Activated T-cell treated with anti-CD3 and anti-CD28 coated beads, Interleukin-2, amount 50 U/mL, for 4 hours (primary cell): Measurements from ENCODE around the gene PRKCA. TPM values are rescaled to one million over a fixed set of nuclear protein-coding genes. Genes with fewer than 3 reads are reported as not detected.

Experiments used
- ATAC-seq, 2 donors: fragments of 200-7000 bp; cut with Tn5 transposase; one replicate each; pipeline ENCODE4 v1.10.0; 2021
- DNase-seq: peaks from one replicate; pipeline ENCODE4 v3.0.0-alpha.2; 2020
- H3K27me3 Mint-ChIP-seq: one replicate; pipeline ENCODE4 v1.8.0; 2021; ENCODE audit warnings: low read depth, mixed read lengths
- H3K36me3 Mint-ChIP-seq: one replicate; pipeline ENCODE4 v1.8.0; 2022; ENCODE audit warnings: mixed read lengths; ENCODE audit not compliant: insufficient read depth
- H3K4me1 Mint-ChIP-seq: one replicate; pipeline ENCODE4 v1.8.0; 2021; ENCODE audit warnings: low read depth, mixed read lengths
- H3K4me3 Mint-ChIP-seq: one replicate; pipeline ENCODE4 v1.8.0; 2021; ENCODE audit warnings: mild to moderate bottlenecking, moderate library complexity, mixed read lengths
- H3K9me3 Mint-ChIP-seq: one replicate; pipeline ENCODE4 v1.8.0; 2021; ENCODE audit warnings: mixed read lengths
- total RNA-seq, 3 donors: library from RNA; stranded (reverse); gene quantifications; one replicate each; pipeline ENCODE4 v1.2.1, GENCODE V29; 2021

PRKCA gene
- total RNA-seq, 3 donors from 2014 or later, result 79.4 to 114 (median 95.3) TPM

DNA sequence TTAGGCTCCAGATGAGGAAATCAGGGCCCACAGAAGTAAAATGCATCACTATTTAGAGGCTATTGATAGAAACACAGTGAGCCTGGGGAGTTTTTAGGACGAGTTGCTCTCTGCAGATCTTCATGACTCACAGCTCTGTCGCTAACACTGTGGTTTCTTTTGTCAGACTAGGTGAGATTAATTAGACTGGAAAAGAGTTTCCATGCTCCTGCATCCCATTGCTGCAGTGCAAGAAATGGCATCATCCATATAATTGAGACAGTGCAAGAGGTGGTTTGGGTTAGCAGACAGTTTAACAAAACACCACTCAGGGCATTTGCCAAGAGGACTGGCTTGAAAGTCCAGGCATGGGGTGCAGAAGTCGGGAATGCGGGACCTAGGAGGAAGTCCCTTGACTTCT lies 333.7 kb downstream of the PRKCA start:
- H3K4me3 Mint-ChIP-seq, result no peak overlapping the region
- ATAC-seq, result peak in 1 of 2 donors; percentile 24
- DNase-seq, result no peak

DNA sequence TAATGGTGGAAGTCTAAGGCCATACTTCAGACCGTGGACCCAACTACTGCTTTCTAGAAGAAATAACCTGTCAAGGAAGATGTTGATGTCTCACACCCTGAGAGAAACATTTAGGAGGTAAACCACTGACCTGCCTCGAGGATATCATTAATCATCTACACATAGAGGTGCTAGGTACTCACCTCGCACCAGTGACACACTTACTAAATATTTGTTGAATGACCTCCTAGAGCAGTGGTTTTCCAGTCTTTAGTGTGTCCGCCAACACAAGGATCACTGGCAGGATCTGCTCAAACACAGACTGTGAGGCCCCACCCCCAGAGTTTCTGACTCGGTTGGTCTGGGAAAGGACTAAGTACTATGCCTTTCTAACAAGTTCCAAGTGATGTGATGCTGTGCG lies 335.1 kb downstream of the PRKCA start:
- no peak overlapping the region for H3K4me3 Mint-ChIP-seq
- ATAC-seq, result no peak
- H3K36me3 Mint-ChIP-seq, result peaks cover 11% of the 10 kb centered on the region
- H3K4me1 Mint-ChIP-seq, result peaks cover 38% of the 10 kb centered on the region
- H3K27me3 Mint-ChIP-seq, result no peaks in the 10 kb centered on the region
- DNase-seq, result no peak
- H3K9me3 Mint-ChIP-seq, result no peaks in the 10 kb centered on the region

More for the DNA sequence above, 333.7 kb downstream of the PRKCA start:
- Mint-ChIP-seq H3K27me3 (no peaks in the 10 kb centered on the region), H3K36me3 (peaks cover 7% of the 10 kb centered on the region), H3K4me1 (peaks cover 46% of the 10 kb centered on the region), H3K9me3 (no peaks in the 10 kb centered on the region)

DNA sequence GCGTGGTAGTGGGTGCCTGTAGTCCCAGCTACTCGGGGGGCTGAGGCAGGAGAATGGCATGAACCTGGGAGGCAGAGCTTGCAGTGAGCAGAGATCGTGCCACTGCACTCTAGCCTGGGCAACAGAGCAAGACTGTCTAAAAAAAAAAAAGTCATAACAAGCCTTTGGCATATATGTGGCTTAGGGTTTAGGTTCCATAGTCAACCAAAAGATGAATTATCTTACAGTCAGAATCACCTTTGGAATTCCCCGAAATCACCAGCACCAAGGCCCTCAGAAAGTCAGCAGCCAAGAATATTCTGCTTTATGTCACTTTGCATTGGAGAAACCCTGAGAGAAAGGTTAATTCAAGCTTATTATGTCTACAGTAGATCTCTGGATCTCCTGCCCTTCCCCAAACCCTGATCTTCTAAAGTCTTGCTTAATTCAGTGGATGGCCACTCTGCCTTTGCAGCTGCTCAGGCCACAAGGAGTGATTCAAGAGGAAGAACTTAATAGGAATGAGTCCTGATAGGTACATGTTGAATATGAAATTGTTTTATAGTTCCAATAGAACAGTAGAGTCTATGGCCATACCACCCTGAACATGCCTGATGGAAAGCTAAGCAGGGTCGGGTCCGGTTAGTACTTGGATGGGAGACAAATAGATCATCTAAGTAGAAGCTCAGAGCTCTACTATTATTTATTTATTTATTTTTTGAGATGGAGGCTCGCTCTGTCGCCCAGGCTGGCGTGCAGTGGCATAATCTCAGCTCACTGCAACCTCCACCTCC lies 336.5 kb downstream of the PRKCA start:
- H3K4me1 Mint-ChIP-seq, result peaks cover 24% of the 10 kb centered on the region

DNA sequence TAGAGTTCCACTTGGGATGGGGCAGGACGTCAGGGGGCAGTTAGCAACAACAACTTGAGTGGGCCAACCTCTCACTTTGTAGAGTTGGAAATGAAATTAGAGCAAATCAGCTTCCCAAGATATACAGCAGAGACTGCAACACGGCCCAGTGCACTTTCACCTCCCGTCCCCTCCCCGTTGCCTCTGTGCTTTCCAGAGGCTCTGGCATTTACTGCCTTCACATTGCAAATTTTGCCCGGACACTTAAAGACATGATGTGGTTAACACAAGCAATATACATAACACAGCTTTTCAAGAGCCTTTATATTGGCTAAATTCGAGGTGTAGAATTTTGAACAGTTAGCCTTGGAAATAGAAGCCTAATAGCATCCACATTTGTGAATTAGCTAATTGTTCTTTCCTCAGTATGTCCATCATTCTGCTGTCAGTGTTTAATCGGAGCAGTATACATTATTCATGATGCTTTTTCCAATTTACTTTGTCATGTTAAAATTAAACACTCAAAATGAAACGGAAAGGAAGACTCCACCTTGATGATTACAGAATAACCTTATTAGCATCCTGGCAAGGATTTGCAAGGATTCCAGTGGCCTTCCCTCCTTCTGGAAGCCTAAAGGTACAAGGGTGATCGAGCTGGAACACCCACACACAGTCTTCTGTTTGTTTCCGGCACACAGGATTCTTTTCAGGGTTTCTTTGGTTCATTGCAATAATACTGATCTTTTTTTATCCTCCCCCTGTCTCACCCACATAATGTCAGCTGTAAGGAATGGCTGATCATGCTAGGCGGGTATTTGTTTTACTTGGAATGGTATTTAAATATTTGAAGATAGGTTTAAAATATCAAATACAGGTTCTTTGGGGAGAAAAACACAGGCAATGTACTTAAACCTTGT lies 341.6 kb downstream of the PRKCA start:
- Mint-ChIP-seq H3K4me1 (peaks cover 6% of the 10 kb centered on the region), H3K9me3 (no peaks in the 10 kb centered on the region), H3K36me3 (peaks cover 25% of the 10 kb centered on the region), H3K27me3 (no peaks in the 10 kb centered on the region), H3K4me3 (no peak overlapping the region)
- ATAC-seq (no peak), DNase-seq (no peak)

More for the DNA sequence above, 336.5 kb downstream of the PRKCA start:
- Mint-ChIP-seq H3K27me3 (no peaks in the 10 kb centered on the region), H3K9me3 (no peaks in the 10 kb centered on the region), H3K36me3 (peaks cover 12% of the 10 kb centered on the region), H3K4me3 (no peak overlapping the region)
- DNase-seq (no peak), ATAC-seq (no peak)

DNA sequence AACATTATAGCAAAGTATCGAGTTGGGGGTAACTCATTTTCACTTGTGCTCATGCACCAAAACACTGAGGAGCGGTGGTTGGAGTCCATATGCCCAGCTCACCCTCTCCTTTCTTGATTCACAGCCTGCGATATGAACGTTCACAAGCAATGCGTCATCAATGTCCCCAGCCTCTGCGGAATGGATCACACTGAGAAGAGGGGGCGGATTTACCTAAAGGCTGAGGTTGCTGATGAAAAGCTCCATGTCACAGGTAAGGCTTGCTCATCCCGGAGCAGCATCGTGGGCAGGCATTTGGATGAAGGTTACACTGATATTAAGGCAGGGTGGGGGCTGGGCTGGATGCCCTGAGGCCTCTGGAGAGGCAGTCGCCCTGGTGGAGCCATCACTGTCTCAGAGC lies 342.8 kb downstream of the PRKCA start:
- ATAC-seq (no peak), DNase-seq (no peak)
- Mint-ChIP-seq H3K4me3 (no peak overlapping the region), H3K27me3 (no peaks in the 10 kb centered on the region), H3K36me3 (peaks cover 28% of the 10 kb centered on the region), H3K9me3 (no peaks in the 10 kb centered on the region), H3K4me1 (peaks cover 15% of the 10 kb centered on the region)

DNA sequence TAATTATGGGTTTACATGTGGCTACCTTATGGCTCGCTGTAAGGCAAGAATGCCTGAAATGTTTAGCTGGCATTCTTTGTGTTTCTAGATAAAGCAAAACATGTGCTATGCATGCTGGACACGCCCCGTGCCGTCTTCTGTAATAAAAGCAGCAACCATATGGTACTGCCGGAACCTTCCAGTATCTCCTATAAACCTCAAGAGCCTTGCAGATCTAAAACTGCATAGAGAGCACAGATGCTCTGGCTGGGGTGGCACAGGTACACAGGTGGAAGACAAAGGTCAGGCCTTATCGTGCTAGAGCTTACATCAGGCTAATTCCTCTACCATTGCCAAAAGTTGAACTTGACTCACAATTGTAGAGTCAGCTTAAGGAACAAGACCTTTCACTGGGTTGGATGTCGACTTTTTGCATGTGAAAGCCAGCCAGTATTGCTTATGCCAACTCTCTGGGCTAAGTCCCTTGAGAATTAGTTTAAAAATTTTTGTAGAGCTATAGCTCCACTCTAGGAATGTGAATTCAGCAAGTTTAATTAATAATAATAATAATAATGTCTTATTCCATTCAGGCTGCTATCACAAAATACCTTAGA lies 345.1 kb downstream of the PRKCA start:
- Mint-ChIP-seq H3K4me1 (peaks cover 33% of the 10 kb centered on the region), H3K4me3 (no peak overlapping the region), H3K27me3 (no peaks in the 10 kb centered on the region), H3K9me3 (no peaks in the 10 kb centered on the region), H3K36me3 (peaks cover 35% of the 10 kb centered on the region)
- DNase-seq (no peak), ATAC-seq (no peak)

DNA sequence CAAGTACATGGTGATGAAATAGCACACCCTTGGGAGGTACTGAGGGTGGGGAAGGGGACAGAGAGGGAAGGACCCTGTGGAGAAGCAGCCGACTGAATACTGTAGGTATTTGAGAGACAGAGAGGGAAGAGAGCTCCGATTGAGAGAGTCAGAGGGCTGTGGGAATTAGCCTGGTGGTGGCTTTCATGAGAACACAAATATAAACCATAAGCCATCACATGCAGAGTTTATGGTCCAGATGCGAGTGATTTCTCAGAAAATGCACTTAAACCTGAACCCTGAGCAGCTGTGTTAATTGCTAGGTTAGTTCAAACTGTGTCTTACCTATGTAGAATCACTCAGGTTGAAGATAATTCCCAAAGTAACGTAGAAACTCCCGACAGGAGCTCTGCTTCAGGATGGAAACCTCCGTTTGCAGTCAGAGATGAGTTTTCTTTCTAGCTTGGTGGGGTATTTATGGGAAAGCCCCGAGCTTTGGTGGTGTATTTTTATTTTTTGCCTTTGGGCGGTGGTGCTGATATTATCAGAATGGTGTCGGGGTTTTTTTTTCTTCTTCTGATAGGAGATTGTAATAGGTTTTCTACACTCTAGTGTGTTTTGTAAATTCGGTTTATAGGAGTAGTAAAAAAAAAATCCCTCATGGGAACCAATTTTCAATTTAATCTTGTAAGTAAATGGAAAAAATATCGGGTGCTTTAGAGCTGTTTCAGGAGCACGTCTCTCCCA lies 347.6 kb downstream of the PRKCA start:
- Mint-ChIP-seq H3K27me3 (no peaks in the 10 kb centered on the region), H3K4me1 (peaks cover 53% of the 10 kb centered on the region), H3K4me3 (peak overlapping the region; percentile 50), H3K36me3 (peaks cover 47% of the 10 kb centered on the region), H3K9me3 (no peaks in the 10 kb centered on the region)
- peak in 1 of 2 donors; percentile 33 for ATAC-seq
- no peak for DNase-seq

DNA sequence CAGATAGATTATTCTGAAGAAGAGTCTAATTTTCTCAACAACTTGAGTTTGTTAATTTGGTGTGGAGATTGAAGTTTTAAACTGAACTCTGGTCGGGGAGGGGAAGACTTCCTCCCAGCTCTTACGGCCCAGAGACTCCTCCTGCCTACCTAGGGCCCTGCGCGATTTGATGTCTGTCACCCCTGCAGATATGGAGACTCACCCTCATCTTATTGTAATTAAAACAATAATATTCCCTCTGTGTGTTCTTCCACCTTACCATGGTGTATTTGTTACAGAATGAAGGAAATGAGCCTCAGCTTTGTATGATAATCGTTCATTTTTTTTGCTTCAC lies 348.1 kb downstream of the PRKCA start:
- ATAC-seq, result no peak
- no peaks in the 10 kb centered on the region for H3K27me3 Mint-ChIP-seq
- no peak for DNase-seq
- H3K9me3 Mint-ChIP-seq, result no peaks in the 10 kb centered on the region
- peak overlapping the region; percentile 20 for H3K4me3 Mint-ChIP-seq
- H3K4me1 Mint-ChIP-seq, result peaks cover 58% of the 10 kb centered on the region
- H3K36me3 Mint-ChIP-seq, result peaks cover 47% of the 10 kb centered on the region

DNA sequence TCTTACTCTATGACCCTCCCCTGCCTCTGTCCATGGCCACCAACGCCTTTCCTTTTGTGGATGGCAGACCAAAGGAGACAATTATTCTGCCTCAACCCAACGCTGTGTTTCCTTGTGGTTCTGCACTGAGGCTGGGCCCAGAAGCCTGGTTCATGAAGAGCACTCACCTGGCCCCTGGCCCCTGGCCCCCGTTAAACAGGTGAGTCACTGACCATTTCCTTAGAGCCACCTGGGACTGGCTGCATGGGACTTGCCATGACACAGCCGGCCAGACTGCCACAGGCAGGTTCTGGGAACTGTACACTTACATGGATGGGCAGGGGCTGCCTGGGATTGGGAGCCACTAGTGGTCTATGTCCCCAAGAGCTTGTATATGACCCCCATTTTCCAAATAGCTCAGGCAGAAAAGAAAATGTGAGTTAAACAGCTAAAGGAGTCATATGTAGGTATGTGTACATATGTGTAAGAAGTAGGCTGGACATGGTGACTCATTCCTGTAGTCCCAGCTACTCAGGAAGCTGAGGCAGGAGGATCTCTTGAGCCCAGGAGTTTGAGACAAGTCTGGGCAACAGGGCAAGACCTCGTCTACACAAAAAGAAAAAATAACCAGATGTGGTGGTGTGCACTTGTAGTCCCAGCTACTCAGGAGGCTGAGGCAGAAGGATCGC lies 350.6 kb downstream of the PRKCA start:
- H3K9me3 Mint-ChIP-seq, result no peaks in the 10 kb centered on the region
- peak in 1 of 2 donors; percentile 28 for ATAC-seq
- peaks cover 59% of the 10 kb centered on the region for H3K36me3 Mint-ChIP-seq
- H3K27me3 Mint-ChIP-seq, result no peaks in the 10 kb centered on the region
- H3K4me3 Mint-ChIP-seq, result no peak overlapping the region
- DNase-seq, result no peak
- H3K4me1 Mint-ChIP-seq, result peaks cover 75% of the 10 kb centered on the region

DNA sequence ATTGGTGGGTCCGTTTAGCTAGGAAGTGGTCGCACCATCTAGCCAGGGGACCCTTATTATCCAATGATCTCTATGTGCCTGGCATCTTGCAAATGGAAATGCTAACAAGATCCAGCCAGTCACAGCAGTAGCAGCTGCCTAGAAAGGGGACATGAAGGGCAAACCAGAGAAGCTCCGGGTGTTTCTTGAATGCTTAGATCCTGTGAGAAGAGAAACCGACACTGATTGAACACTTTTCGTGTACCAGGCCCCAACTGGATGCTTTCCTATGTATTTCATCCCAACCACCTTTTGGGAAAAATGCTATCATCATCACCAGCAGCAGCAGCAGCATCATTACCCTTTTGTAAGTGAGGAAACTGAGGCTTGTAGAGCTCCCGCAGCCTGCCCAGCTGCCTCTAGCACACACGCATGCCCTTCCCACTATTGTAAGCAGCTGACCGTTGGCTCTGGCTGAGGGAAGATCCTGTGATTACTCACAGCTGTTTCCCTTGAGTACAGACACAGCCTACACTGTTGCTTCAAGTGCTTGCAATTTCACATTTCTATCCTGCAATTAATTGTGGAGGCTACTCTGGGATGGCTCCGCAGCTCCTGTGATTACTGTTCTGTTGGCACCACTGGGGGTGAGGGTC lies 351.8 kb downstream of the PRKCA start:
- ATAC-seq (no peak), DNase-seq (no peak)
- Mint-ChIP-seq H3K27me3 (no peaks in the 10 kb centered on the region), H3K4me3 (no peak overlapping the region), H3K36me3 (peaks cover 63% of the 10 kb centered on the region), H3K4me1 (peaks cover 68% of the 10 kb centered on the region), H3K9me3 (no peaks in the 10 kb centered on the region)

DNA sequence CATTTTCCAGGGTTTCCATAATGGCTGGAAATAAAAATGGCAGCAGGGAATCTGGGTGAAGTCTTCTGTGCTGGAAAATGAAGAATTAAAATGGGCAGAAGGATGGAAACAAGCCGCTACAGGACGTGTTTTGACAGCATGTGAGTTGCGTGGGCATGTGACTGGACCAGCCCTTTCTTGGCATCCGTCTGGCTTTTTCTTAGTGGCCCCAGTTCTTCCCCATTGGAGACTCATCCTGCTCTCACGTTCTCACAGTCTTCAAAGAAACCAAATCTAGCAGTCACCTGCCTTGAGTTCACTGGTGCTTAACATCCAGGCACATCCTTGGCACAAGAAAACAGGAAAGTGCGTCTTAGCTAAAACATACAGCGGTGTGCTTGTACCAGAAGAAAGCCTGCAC lies 352.4 kb downstream of the PRKCA start:
- ATAC-seq (no peak), DNase-seq (no peak)
- no peaks in the 10 kb centered on the region for H3K9me3 Mint-ChIP-seq
- no peaks in the 10 kb centered on the region for H3K27me3 Mint-ChIP-seq
- H3K4me3 Mint-ChIP-seq, result no peak overlapping the region
- H3K4me1 Mint-ChIP-seq, result peaks cover 65% of the 10 kb centered on the region
- H3K36me3 Mint-ChIP-seq, result peaks cover 65% of the 10 kb centered on the region

DNA sequence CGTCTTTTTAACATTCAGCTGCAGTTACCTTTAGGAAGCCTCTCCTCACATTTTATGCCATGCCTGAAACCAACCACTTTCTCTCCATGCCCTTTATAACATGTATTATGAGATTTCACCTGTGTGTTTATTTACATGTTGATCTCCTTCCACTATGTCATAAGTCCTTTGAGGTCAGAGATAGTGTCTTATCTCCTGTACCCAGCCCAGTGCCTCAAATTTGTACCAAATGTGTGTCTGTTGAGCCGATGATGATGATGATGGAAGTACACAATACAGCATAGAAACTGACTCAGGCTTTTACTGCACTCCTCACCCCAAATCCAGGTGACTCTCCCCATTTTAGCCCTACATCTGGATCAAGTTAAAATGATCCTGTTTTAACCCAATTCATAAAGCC lies 353.0 kb downstream of the PRKCA start:
- H3K9me3 Mint-ChIP-seq, result no peaks in the 10 kb centered on the region
- ATAC-seq (peak; percentile 10 to 23), DNase-seq (no peak)
- H3K36me3 Mint-ChIP-seq, result peaks cover 67% of the 10 kb centered on the region
- peaks cover 63% of the 10 kb centered on the region for H3K4me1 Mint-ChIP-seq
- H3K4me3 Mint-ChIP-seq, result no peak overlapping the region
- H3K27me3 Mint-ChIP-seq, result no peaks in the 10 kb centered on the region

DNA sequence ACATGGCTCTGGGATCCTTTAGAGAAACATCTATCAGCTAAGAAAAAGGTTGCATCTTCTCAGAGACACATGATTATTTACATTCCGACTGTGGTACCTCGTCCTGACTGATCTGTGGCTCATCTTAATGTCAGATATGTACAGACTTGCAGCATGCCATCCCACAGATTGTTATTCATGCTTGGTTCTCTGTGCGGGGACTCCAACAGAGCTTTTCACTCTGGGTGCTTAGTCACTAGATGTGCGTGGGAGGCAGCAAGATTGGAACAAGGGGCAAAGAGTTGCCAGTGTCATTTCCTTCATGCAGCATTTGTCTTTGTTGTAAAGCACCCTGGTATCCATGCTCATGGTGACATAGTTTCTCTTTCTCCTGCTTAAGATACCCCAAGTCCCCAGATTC lies 353.4 kb downstream of the PRKCA start:
- H3K36me3 Mint-ChIP-seq, result peaks cover 65% of the 10 kb centered on the region

More for the DNA sequence above, 353.4 kb downstream of the PRKCA start:
- H3K4me3 Mint-ChIP-seq, result no peak overlapping the region
- DNase-seq, result peak; percentile 55
- H3K27me3 Mint-ChIP-seq, result no peaks in the 10 kb centered on the region
- peak; percentile 94 to 99 for ATAC-seq
- no peaks in the 10 kb centered on the region for H3K9me3 Mint-ChIP-seq
- H3K4me1 Mint-ChIP-seq, result peaks cover 59% of the 10 kb centered on the region
